ENCODE measurements around the gene CAPN13. TPM values are rescaled to one million over a fixed set of nuclear protein-coding genes. Genes with fewer than 3 reads are reported as not detected.

Gene CAPN13
- total and polyA plus RNA-seq, 7 experiments from 2014 or later = not detected

- Histone ChIP-seq H3K4me1 (ENCODE audit: control insufficient read depth in 2 of 2, insufficient read depth in 2 of 2, low read length in 2 of 2) (no peaks in the 10 kb centered on the region), H3K27me3 (ENCODE audit: control insufficient read depth in 2 of 2, insufficient read depth in 2 of 2, low read length in 2 of 2) (no peaks in the 10 kb centered on the region), H3K36me3 (ENCODE audit: control insufficient read depth in 2 of 3, insufficient read depth in 3 of 3, low read length in 3 of 3) (no peaks in the 10 kb centered on the region), H3K4me3 (ENCODE audit: low read length) (no peak overlapping the region), H3K27ac (ENCODE audit: low read depth, low read length) (no peak overlapping the region), H3K9me3 (ENCODE audit: control insufficient read depth in 2 of 3, low read length in 3 of 3) (no peaks in the 10 kb centered on the region)
- H3K4me3 Mint-ChIP-seq = peak overlapping the region in 2 of 10 donors; percentile 1 to 47
- peak in 3 of 9 donors; percentile 3 to 6 (median 4) for DNase-seq
- intact Hi-C loops (cut with micrococcal nuclease) = no loop called here
- ATAC-seq = no peak
- no peak overlapping the region for H3K27ac Mint-ChIP-seq
- ChIA-PET CTCF (no interaction called here), POLR2A (no interaction called here)
- peaks cover 0 to 22% (median 9%) of the 10 kb centered on the region in 5 donors for H3K27me3 Mint-ChIP-seq
- H3K4me1 Mint-ChIP-seq = no peaks in the 10 kb centered on the region
- H3K9me3 Mint-ChIP-seq = no peaks in the 10 kb centered on the region
- H3K36me3 Mint-ChIP-seq = no peaks in the 10 kb centered on the region
Measured at GRCh38 chr2:30765876-30766470, 41.3 kb downstream of the CAPN13 start.

GRCh38 chr2:30765191-30765590 is 42.1 kb downstream of the CAPN13 start:
- Mint-ChIP-seq H3K4me3 (no peak overlapping the region), H3K36me3 (no peaks in the 10 kb centered on the region), H3K4me1 (no peaks in the 10 kb centered on the region), H3K9me3 (no peaks in the 10 kb centered on the region), H3K27ac (peak overlapping the region in 1 of 9 donors; percentile 32), H3K27me3 (peaks cover 0 to 16% (median 5%) of the 10 kb centered on the region in 5 donors)
- Histone ChIP-seq H3K4me1 (ENCODE audit: control insufficient read depth in 2 of 2, insufficient read depth in 2 of 2, low read length in 2 of 2) (no peaks in the 10 kb centered on the region), H3K27ac (ENCODE audit: low read depth, low read length) (no peak overlapping the region), H3K27me3 (ENCODE audit: control insufficient read depth in 2 of 2, insufficient read depth in 2 of 2, low read length in 2 of 2) (no peaks in the 10 kb centered on the region), H3K9me3 (ENCODE audit: control insufficient read depth in 2 of 3, low read length in 3 of 3) (no peaks in the 10 kb centered on the region), H3K36me3 (ENCODE audit: control insufficient read depth in 2 of 3, insufficient read depth in 3 of 3, low read length in 3 of 3) (no peaks in the 10 kb centered on the region), H3K4me3 (ENCODE audit: low read length) (no peak overlapping the region)
- ChIA-PET POLR2A (no interaction called here), CTCF (no interaction called here)
- ATAC-seq = no peak
- DNase-seq = no peak
- intact Hi-C loops (cut with micrococcal nuclease) = no loop called here

DNA sequence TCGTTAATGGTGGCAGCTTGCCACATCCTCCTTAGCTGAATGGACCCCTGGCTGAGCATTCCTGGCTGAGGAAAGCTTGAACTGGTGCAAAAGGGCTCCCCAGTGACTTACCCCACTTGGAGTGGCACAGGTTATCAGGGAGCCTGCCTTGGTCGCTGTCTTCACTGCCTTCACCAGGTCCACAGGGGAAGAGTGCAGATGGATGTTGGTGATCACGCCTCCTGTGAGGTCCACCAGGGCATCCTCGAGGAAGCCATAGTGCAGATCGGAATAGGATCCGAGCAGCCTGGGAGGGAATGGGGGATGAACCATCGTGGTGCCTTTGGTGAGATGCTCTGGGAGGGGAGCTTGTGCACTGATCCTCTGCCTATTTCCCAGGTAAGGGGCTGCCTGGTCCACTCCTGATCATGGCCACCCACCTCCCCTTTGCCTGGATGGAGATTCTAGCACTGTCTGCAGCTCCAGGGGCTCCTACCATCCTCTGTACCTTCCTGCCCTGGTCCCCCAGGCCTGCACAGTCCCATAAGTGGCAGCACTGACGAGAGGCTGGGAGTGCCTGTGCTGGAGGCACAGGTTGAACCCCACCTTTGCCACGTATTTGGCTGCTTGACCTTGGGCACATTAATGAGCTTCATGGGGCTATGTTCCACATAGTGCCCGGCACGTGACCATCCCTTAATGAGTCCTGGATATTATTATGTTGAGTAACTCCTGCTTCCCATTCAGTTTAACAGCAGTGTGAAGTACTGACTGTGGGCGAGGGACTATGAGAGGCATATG is 43.0 kb downstream of the CAPN13 start:
- no peaks in the 10 kb centered on the region for H3K9me3 Mint-ChIP-seq
- DNase-seq (no peak), ATAC-seq (no peak)
- H3K4me3 ChIP-seq (ENCODE audit: low read length) = no peak overlapping the region
- no peaks in the 10 kb centered on the region for H3K36me3 Mint-ChIP-seq
- H3K36me3 ChIP-seq (ENCODE audit: control insufficient read depth in 2 of 3, insufficient read depth in 3 of 3, low read length in 3 of 3) = no peaks in the 10 kb centered on the region
- no peaks in the 10 kb centered on the region for H3K27me3 ChIP-seq (ENCODE audit: control insufficient read depth in 2 of 2, insufficient read depth in 2 of 2, low read length in 2 of 2)
- H3K27ac ChIP-seq (ENCODE audit: low read depth, low read length) = no peak overlapping the region
- ChIA-PET CTCF (no interaction called here), POLR2A (no interaction called here)
- H3K27me3 Mint-ChIP-seq = peaks cover 0 to 17% (median 7%) of the 10 kb centered on the region in 5 donors
- H3K9me3 ChIP-seq (ENCODE audit: control insufficient read depth in 2 of 3, low read length in 3 of 3) = no peaks in the 10 kb centered on the region
- H3K4me1 ChIP-seq (ENCODE audit: control insufficient read depth in 2 of 2, insufficient read depth in 2 of 2, low read length in 2 of 2) = no peaks in the 10 kb centered on the region
- H3K4me1 Mint-ChIP-seq = no peaks in the 10 kb centered on the region
- intact Hi-C loops (cut with micrococcal nuclease) = no loop called here
- H3K4me3 Mint-ChIP-seq = no peak overlapping the region
- H3K27ac Mint-ChIP-seq = peak overlapping the region in 1 of 9 donors; percentile 6

DNA sequence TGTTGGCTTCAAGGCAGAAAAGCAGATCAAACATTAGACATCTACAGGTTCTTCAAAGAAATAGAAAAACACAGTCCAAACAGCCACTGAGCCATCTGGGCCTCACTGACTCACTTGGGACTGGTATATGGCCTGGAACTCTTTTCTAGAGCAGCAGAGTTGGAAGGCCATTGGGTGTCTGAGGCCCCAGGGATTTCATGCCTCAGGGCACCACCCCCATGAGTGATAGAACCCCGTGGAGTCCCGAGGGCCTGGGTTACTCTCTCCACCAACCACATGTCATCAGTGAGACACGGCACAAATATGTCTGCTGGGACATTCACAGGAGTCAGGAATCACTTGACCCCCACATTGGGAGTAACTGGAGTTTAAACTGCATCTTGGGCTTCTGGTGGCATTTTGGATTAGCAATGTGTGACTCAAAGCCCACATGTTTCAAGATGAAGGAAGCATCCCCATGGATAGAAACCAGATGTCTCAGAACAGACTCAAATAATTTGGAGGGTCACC is 44.0 kb downstream of the CAPN13 start:
- intact Hi-C loops (cut with micrococcal nuclease) = no loop called here
- Mint-ChIP-seq H3K27me3 (peaks cover 0 to 20% (median 9%) of the 10 kb centered on the region in 5 donors), H3K9me3 (no peaks in the 10 kb centered on the region), H3K27ac (no peak overlapping the region), H3K36me3 (no peaks in the 10 kb centered on the region), H3K4me3 (no peak overlapping the region), H3K4me1 (no peaks in the 10 kb centered on the region)
- H3K27ac ChIP-seq (ENCODE audit: low read depth, low read length) = no peak overlapping the region
- no peaks in the 10 kb centered on the region for H3K4me1 ChIP-seq (ENCODE audit: control insufficient read depth in 2 of 2, insufficient read depth in 2 of 2, low read length in 2 of 2)
- POLR2A ChIA-PET = no interaction called here
- H3K27me3 ChIP-seq (ENCODE audit: control insufficient read depth in 2 of 2, insufficient read depth in 2 of 2, low read length in 2 of 2) = no peaks in the 10 kb centered on the region
- H3K4me3 ChIP-seq (ENCODE audit: low read length) = no peak overlapping the region
- ATAC-seq (no peak), DNase-seq (no peak)
- H3K36me3 ChIP-seq (ENCODE audit: control insufficient read depth in 2 of 3, insufficient read depth in 3 of 3, low read length in 3 of 3) = no peaks in the 10 kb centered on the region
- H3K9me3 ChIP-seq (ENCODE audit: control insufficient read depth in 2 of 3, low read length in 3 of 3) = no peaks in the 10 kb centered on the region
- CTCF ChIA-PET = no interaction called here

DNA sequence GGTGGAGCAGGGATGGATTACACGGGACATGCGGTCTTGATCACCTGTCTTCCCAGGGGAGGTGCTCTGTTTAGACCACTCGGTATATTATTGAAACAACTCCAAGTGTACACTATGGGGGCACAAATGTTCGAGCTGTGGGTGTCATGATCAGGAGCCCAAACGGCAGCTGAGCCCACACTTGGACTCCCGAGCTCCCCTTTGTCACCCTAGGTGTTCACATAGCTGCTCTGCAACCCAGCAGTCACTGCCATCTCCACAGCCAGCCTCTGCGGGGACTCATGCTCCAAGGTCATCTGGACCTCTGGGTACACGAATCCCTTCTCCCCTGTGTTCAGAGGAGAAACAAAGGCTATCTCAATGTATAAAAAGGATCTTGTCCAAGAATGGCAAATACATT is 46.0 kb downstream of the CAPN13 start:
- no peak overlapping the region for H3K27ac Mint-ChIP-seq
- Histone ChIP-seq H3K27ac (ENCODE audit: low read depth, low read length) (no peak overlapping the region), H3K27me3 (ENCODE audit: control insufficient read depth in 2 of 2, insufficient read depth in 2 of 2, low read length in 2 of 2) (no peaks in the 10 kb centered on the region), H3K4me3 (ENCODE audit: low read length) (no peak overlapping the region), H3K4me1 (ENCODE audit: control insufficient read depth in 2 of 2, insufficient read depth in 2 of 2, low read length in 2 of 2) (no peaks in the 10 kb centered on the region), H3K36me3 (ENCODE audit: control insufficient read depth in 2 of 3, insufficient read depth in 3 of 3, low read length in 3 of 3) (no peaks in the 10 kb centered on the region), H3K9me3 (ENCODE audit: control insufficient read depth in 2 of 3, low read length in 3 of 3) (no peaks in the 10 kb centered on the region)
- H3K27me3 Mint-ChIP-seq = peaks cover 0 to 23% (median 13%) of the 10 kb centered on the region in 5 donors
- H3K36me3 Mint-ChIP-seq = no peaks in the 10 kb centered on the region
- ChIA-PET POLR2A (no interaction called here), CTCF (interaction anchor here (0.6 kb wide), 1 partner anchor 11 kb away, joined by 3 read pairs; no protein-coding TSS in a partner anchor)
- DNase-seq (no peak), ATAC-seq (no peak)
- H3K9me3 Mint-ChIP-seq = no peaks in the 10 kb centered on the region
- intact Hi-C loops (cut with micrococcal nuclease) = no loop called here
- no peaks in the 10 kb centered on the region for H3K4me1 Mint-ChIP-seq
- H3K4me3 Mint-ChIP-seq = no peak overlapping the region

- H3K4me1 Mint-ChIP-seq = no peaks in the 10 kb centered on the region
- Histone ChIP-seq H3K4me1 (ENCODE audit: control insufficient read depth in 2 of 2, insufficient read depth in 2 of 2, low read length in 2 of 2) (no peaks in the 10 kb centered on the region), H3K36me3 (ENCODE audit: control insufficient read depth in 2 of 3, insufficient read depth in 3 of 3, low read length in 3 of 3) (no peaks in the 10 kb centered on the region), H3K27me3 (ENCODE audit: control insufficient read depth in 2 of 2, insufficient read depth in 2 of 2, low read length in 2 of 2) (no peaks in the 10 kb centered on the region), H3K4me3 (ENCODE audit: low read length) (no peak overlapping the region), H3K27ac (ENCODE audit: low read depth, low read length) (no peak overlapping the region), H3K9me3 (ENCODE audit: control insufficient read depth in 2 of 3, low read length in 3 of 3) (no peaks in the 10 kb centered on the region)
- peaks cover 0 to 35% (median 18%) of the 10 kb centered on the region in 5 donors for H3K27me3 Mint-ChIP-seq
- H3K9me3 Mint-ChIP-seq = peaks cover 0 to 1% (median 0%) of the 10 kb centered on the region in 11 donors
- ChIA-PET CTCF (no interaction called here), POLR2A (no interaction called here)
- H3K36me3 Mint-ChIP-seq = no peaks in the 10 kb centered on the region
- peak overlapping the region in 1 of 9 donors; percentile 18 for H3K27ac Mint-ChIP-seq
- ATAC-seq (no peak), DNase-seq (no peak)
- no peak overlapping the region for H3K4me3 Mint-ChIP-seq
- intact Hi-C loops (cut with micrococcal nuclease) = no loop called here
Measured at GRCh38 chr2:30759481-30759880, 47.8 kb downstream of the CAPN13 start.

All from naive thymus-derived CD4-positive, alpha-beta T cell (primary cell).